HEK293 (cell line): Measurements from ENCODE around the gene BCDIN3D.

ENCODE experiments used
- CTCF ChIA-PET: fragments of 350-600 bp; formaldehyde crosslinking; extraction: SDS; loops from one replicate; lab custom pipeline; 2021; ENCODE audit warnings: antibody characterized with exemption; lab: Yijun Ruan, JAX
- POLR2A ChIA-PET: fragments of 300-600 bp; formaldehyde crosslinking; extraction: SDS; loops from one replicate; lab custom pipeline; 2020; ENCODE audit warnings: antibody characterized with exemption, inconsistent platforms; lab: Yijun Ruan, JAX
- H3K27ac ChIP-seq: fragments of 200-500 bp; sonication (Bioruptor generic); 2 replicates; pipeline ENCODE4 v1.5.1; 2014; ENCODE audit warnings: low read depth, low read length, control low read depth, inconsistent platforms; ENCODE audit errors: extremely low read depth
- H3K36me3 ChIP-seq, 2 experiments: fragments of 200-500 bp in 1 of 2; sonication (Bioruptor generic) in 1 of 2; 1 replicate in 1 of 2; 2 replicates in 1 of 2; pipeline ENCODE4 v1.5.1; 2014 to 2017; ENCODE audit warnings: inconsistent platforms in 2 of 2, low read length in 2 of 2; ENCODE audit not compliant: control insufficient read depth in 2 of 2, insufficient read depth in 1 of 2
- H3K4me1 ChIP-seq: fragments of 200-500 bp; sonication (Bioruptor generic); 2 replicates; pipeline ENCODE4 v1.5.1; 2014; ENCODE audit warnings: mild to moderate bottlenecking, low read length, inconsistent platforms; ENCODE audit not compliant: control insufficient read depth, insufficient read depth
- H3K4me3 ChIP-seq: 2 replicates; pipeline ENCODE4 v1.5.1; 2011; ENCODE audit warnings: low read depth, mild to moderate bottlenecking, control low read depth, low read length, moderate library complexity
- H3K9me3 ChIP-seq: fragments of 200-500 bp; sonication (Bioruptor generic); 2 replicates; pipeline ENCODE4 v1.5.1; 2014; ENCODE audit warnings: low read depth, low read length, inconsistent platforms; ENCODE audit not compliant: control insufficient read depth, insufficient read depth
- GLI2 ChIP-seq: fragments of 450-650 bp; formaldehyde crosslinking; IDR thresholded peaks from 2 replicates; pipeline ENCODE4; 2017; ENCODE audit warnings: missing biosample characterization, missing genetic modification characterization, low read depth, borderline replicate concordance
- IKZF3 ChIP-seq: fragments of 450-650 bp; IDR thresholded peaks from 2 replicates; pipeline ENCODE4 v1.5.0; 2018; ENCODE audit warnings: missing biosample characterization, mild to moderate bottlenecking, missing genetic modification characterization, moderate library complexity
- PATZ1 ChIP-seq: fragments of 450-650 bp; formaldehyde crosslinking; IDR thresholded peaks from 2 replicates; pipeline ENCODE4 v1.5.1; 2016; ENCODE audit warnings: missing biosample characterization, missing genetic modification characterization
- ZBTB6 ChIP-seq: fragments of 450-650 bp; formaldehyde crosslinking; IDR thresholded peaks from 2 replicates; pipeline ENCODE4 v1.5.1; 2017; ENCODE audit warnings: missing biosample characterization, missing genetic modification characterization
- ZNF132 ChIP-seq: fragments of 450-650 bp; formaldehyde crosslinking; IDR thresholded peaks from 2 replicates; pipeline ENCODE4 v1.5.1; 2017; ENCODE audit warnings: missing biosample characterization, missing genetic modification characterization, borderline replicate concordance
- ZNF138 ChIP-seq: fragments of 450-650 bp; formaldehyde crosslinking; IDR thresholded peaks from 2 replicates; pipeline ENCODE4 v1.5.1; 2016; ENCODE audit warnings: missing biosample characterization, missing genetic modification characterization, borderline replicate concordance
- ZNF148 ChIP-seq: fragments of 450-650 bp; formaldehyde crosslinking; IDR thresholded peaks from 2 replicates; pipeline ENCODE4 v1.5.0; 2017; ENCODE audit warnings: missing biosample characterization, missing genetic modification characterization, borderline replicate concordance
- ZNF202 ChIP-seq: fragments of 450-650 bp; formaldehyde crosslinking; IDR thresholded peaks from 2 replicates; pipeline ENCODE4 v1.5.1; 2016; ENCODE audit warnings: missing biosample characterization, missing genetic modification characterization, borderline replicate concordance
- ZNF223 ChIP-seq: fragments of 450-650 bp; formaldehyde crosslinking; IDR thresholded peaks from 2 replicates; pipeline ENCODE4 v1.5.1; 2016; ENCODE audit warnings: missing biosample characterization, missing genetic modification characterization
- ZNF248 ChIP-seq: fragments of 450-650 bp; formaldehyde crosslinking; IDR thresholded peaks from 2 replicates; pipeline ENCODE4 v1.5.1; 2017; ENCODE audit warnings: missing biosample characterization, missing genetic modification characterization
- ZNF280D ChIP-seq: fragments of 450-650 bp; formaldehyde crosslinking; IDR thresholded peaks from 2 replicates; pipeline ENCODE4 v1.5.1; 2016; ENCODE audit warnings: missing biosample characterization, missing genetic modification characterization
- ZNF585B ChIP-seq: fragments of 450-650 bp; formaldehyde crosslinking; IDR thresholded peaks from 2 replicates; pipeline ENCODE4 v1.5.1; 2016; ENCODE audit warnings: missing biosample characterization, missing genetic modification characterization
- ZNF660 ChIP-seq: fragments of 450-650 bp; IDR thresholded peaks from 2 replicates; pipeline ENCODE4 v1.5.1; 2018; ENCODE audit warnings: missing biosample characterization, mild to moderate bottlenecking, missing genetic modification characterization

Gene BCDIN3D

GRCh38 chr12:49804821-49805220 lies 38.1 kb downstream of the BCDIN3D start (continued):
- TF ChIP-seq ZBTB6 (no peak), ZNF132 (tag by site-specific recombination) (no peak), IKZF3 (tag by site-specific recombination) (no peak), ZNF660 (tag by site-specific recombination) (no peak), ZNF202 (tag by site-specific recombination) (no peak), GLI2 (tag by site-specific recombination) (no peak), ZNF138 (tag by site-specific recombination) (no peak), ZNF148 (tag by site-specific recombination) (no peak)

GRCh38 chr12:49803693-49804450 lies 39.0 kb downstream of the BCDIN3D start:
- H3K27ac ChIP-seq, result no peak overlapping the region
- TF ChIP-seq PATZ1 (tag by site-specific recombination), result no peak
- no peak for TF ChIP-seq ZNF248 (tag by site-specific recombination)
- no peak for TF ChIP-seq ZNF280D (tag by site-specific recombination)
- no peak for TF ChIP-seq ZNF585B (tag by site-specific recombination)
- TF ChIP-seq ZNF223 (tag by site-specific recombination), result no peak
- POLR2A ChIA-PET, result interaction anchor here (1.9 kb wide), 1 partner anchor 24 kb away, joined by 10 read pairs; the partner anchor contains the start of gene NCKAP5L
- H3K36me3 ChIP-seq, result peaks cover 0 to 79% of the 10 kb centered on the region in 2 experiments; a peak in 2 of 3 replicates
- CTCF ChIA-PET, result interaction anchor here (0.6 to 1.0 kb wide), 2 partner anchors 26 to 41 kb away, joined by 3 to 8 read pairs; no protein-coding TSS in a partner anchor
- no peaks in the 10 kb centered on the region for H3K4me1 ChIP-seq
- H3K4me3 ChIP-seq, result no peak overlapping the region
- no peaks in the 10 kb centered on the region for H3K9me3 ChIP-seq
